ENCODE results near the gene HIRIP3.

DNA sequence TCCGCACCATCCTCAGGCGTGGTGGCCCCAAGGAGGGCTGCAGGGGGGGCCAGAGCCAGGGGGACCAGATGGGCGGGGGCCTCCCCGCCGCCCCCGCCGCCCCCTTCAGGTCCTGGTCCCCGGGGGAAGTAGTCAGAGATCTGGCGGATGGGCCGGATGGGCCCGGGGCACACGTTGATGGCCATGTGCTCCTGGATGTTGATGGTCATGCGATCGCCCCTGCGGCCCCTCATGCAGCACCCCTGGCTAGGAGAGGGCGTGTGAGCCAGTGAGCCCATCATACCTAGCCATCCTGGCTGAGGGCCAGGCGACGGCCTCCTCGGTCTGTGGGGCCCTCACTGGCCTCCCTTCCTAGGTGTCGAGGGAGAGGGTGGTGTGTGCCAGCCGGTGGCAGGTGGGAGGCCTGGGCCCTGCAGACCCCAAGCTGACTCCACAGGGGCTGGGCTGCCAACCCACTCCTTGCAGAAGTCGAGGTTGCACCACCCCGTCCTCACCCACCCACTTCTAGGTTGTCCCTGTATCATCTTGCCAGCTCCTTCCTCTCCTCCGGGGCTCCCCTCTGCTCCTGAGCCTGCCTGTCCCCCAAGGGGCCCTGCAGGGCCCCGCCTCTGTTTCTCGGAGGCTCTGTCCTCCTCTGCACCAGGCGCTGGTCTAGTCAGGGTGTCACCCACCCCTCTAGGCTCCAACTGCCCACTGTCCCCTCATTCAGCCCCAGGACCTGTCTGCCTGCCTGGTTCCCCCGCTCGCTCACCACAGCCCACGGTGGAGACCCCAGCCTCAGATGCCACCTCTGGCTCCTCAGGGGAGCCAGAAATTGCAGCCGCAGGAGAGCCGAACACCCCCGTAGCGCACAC is 14.8 kb upstream of the HIRIP3 start:
- TF ChIP-seq CTCF (IDR thresholded peaks at IDR 0.05) = no peak
- TF ChIP-seq POLR2A (IDR thresholded peaks at IDR 0.05) = no peak
- TF ChIP-seq POLR2AphosphoS5 (IDR thresholded peaks at IDR 0.05; ENCODE audit: insufficient read depth in 1 of 2, low read depth in 1 of 2) = no peak
